MM.1S (cell line): ENCODE measurements around the gene PRR33.

ENCODE experiments used
- DNase-seq: peaks from one replicate; pipeline ENCODE4 v3.0.0-alpha.2; 2015
- H2AFZ ChIP-seq: fragments of 300-600 bp; sonication (generic); 2 replicates; pipeline ENCODE4 v1.6.0; 2016; ENCODE audit warnings: antibody characterized with exemption, low read length
- H3F3A ChIP-seq: fragments of 300-600 bp; sonication (generic); 2 replicates; pipeline ENCODE4 v1.6.1; 2016; ENCODE audit warnings: mild to moderate bottlenecking, antibody characterized with exemption, low read length, moderate library complexity, mixed read lengths; ENCODE audit not compliant: insufficient read depth
- H3K27ac ChIP-seq: fragments of 300-600 bp; sonication (generic); 2 replicates; pipeline ENCODE4 v1.5.1; 2016; ENCODE audit warnings: mild to moderate bottlenecking, low read length
- H3K27me3 ChIP-seq: fragments of 300-600 bp; sonication (generic); replicated peaks from 2 replicates; pipeline ENCODE4 v1.6.0; 2016; ENCODE audit warnings: low read length; ENCODE audit not compliant: insufficient read depth
- H3K36me3 ChIP-seq: fragments of 300-600 bp; sonication (generic); replicated peaks from 2 replicates; pipeline ENCODE4 v1.6.1; 2016; ENCODE audit warnings: mild to moderate bottlenecking, low read length, mixed read lengths; ENCODE audit not compliant: insufficient read depth
- H3K4me1 ChIP-seq: fragments of 300-600 bp; sonication (generic); 2 replicates; pipeline ENCODE4 v1.6.1; 2016; ENCODE audit warnings: low read length, mixed read lengths
- H3K4me2 ChIP-seq: fragments of 300-600 bp; sonication (generic); 2 replicates; pipeline ENCODE4 v1.6.0; 2016; ENCODE audit warnings: low read depth, low read length
- H3K4me3 ChIP-seq: fragments of 300-600 bp; sonication (generic); 2 replicates; pipeline ENCODE4 v1.5.1; 2016; ENCODE audit warnings: low read length, mixed read lengths
- H3K79me2 ChIP-seq: fragments of 300-600 bp; sonication (generic); 2 replicates; pipeline ENCODE4 v1.6.1; 2016; ENCODE audit warnings: mixed run types, low read length, mixed read lengths
- H3K9ac ChIP-seq: fragments of 300-600 bp; sonication (generic); 2 replicates; pipeline ENCODE4 v1.6.1; 2016; ENCODE audit warnings: low read length, mixed read lengths
- H3K9me2 ChIP-seq: fragments of 300-600 bp; sonication (generic); replicated peaks from 2 replicates; pipeline ENCODE4 v1.6.1; 2016; ENCODE audit warnings: mild to moderate bottlenecking, low read length, mixed read lengths; ENCODE audit not compliant: insufficient read depth
- H3K9me3 ChIP-seq: fragments of 300-600 bp; sonication (generic); replicated peaks from 2 replicates; pipeline ENCODE4 v1.6.1; 2016; ENCODE audit warnings: mild to moderate bottlenecking, low read length, mixed read lengths; ENCODE audit not compliant: insufficient read depth
- H4K20me1 ChIP-seq: fragments of 300-600 bp; sonication (generic); 2 replicates; pipeline ENCODE4 v1.6.1; 2016; ENCODE audit warnings: mild to moderate bottlenecking, low read length, moderate library complexity, mixed read lengths; ENCODE audit not compliant: insufficient read depth
- EZH2 ChIP-seq: fragments of 300-600 bp; sonication (generic); optimal IDR thresholded peaks from 2 replicates; pipeline ENCODE3; 2017; ENCODE audit warnings: low read depth, mild to moderate bottlenecking, antibody characterized with exemption, low read length, mixed read lengths
- EZH2phosphoT487 ChIP-seq: fragments of 300-600 bp; sonication (generic); IDR thresholded peaks from 2 replicates; pipeline ENCODE4 v1.6.1; 2018; ENCODE audit warnings: antibody characterized with exemption, low read length
- TF ChIP-seq, protein P1 (sequence below): fragments of 300-600 bp; sonication (generic); IDR thresholded peaks from 2 replicates; pipeline ENCODE4 v1.5.1; 2016; ENCODE audit warnings: antibody characterized with exemption, low read length, mixed read lengths

The PRR33 gene

DNA sequence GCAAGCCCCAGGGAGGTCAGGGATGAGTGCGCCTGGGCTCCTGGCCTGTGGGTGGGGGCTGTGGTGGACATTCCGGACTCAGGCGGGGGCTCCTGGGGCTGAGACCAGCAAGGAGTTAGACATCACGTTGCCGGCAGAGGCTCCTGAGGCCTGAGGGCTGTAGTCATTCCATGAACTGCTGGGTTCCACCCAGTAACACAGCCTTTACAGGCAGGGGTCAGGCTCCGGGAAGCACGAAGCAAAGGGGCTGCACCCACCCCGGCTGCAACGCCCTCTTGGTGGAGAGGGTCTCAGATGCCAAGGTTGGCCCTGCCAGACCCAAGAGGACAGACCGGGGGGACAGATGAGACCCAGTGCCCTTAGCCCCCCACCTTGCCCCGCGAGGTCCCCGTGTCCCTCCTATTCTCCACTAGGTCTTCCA is 36.8 kb upstream of the PRR33 start:
- H3K9me2 ChIP-seq = no peaks in the 10 kb centered on the region

DNA sequence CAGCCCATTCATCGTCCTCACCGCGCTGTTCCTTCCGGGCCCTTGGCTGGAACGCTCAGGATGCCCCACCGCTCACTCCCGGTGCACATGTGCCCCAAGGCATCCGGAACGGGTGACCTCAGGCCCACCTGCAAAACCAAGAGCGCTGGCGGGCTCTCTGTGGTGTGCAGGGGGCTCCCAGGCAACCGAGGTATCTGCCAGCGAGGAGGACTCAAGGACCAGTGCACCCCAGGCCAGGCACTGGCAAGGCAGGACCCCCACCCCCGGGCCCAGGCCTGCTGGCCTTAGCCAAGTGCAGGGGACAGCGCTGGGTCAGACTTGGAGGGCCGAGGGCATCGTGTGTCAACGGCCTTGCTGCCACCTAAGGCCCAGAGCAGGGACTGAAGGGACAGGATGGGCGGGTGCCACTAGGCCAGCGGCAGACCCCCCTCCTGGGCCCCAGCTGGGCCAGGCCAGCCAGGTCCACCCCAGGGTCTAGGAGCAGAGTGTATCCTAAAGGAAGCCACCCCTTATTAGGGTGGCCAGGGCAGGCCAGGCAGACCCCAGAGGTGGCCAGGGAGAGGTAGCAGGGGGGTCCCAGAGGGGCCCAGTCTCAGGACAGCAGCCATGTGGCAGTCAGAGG is 36.3 kb upstream of the PRR33 start:
- no peak for DNase-seq
- Histone ChIP-seq H3K36me3 (no peaks in the 10 kb centered on the region), H3K27ac (no peak overlapping the region), H3K27me3 (peaks cover 98% of the 10 kb centered on the region), H2AFZ (no peak overlapping the region), H4K20me1 (no peaks in the 10 kb centered on the region), H3K4me1 (no peaks in the 10 kb centered on the region), H3K79me2 (no peaks in the 10 kb centered on the region), H3K9me2 (no peaks in the 10 kb centered on the region), H3K9ac (no peak overlapping the region), H3K4me3 (no peak overlapping the region), H3F3A (no peaks in the 10 kb centered on the region), H3K9me3 (no peaks in the 10 kb centered on the region), H3K4me2 (no peak overlapping the region)
- TF ChIP-seq EZH2phosphoT487 (no peak), EZH2 (no peak)
- TF ChIP-seq, protein P1, sequence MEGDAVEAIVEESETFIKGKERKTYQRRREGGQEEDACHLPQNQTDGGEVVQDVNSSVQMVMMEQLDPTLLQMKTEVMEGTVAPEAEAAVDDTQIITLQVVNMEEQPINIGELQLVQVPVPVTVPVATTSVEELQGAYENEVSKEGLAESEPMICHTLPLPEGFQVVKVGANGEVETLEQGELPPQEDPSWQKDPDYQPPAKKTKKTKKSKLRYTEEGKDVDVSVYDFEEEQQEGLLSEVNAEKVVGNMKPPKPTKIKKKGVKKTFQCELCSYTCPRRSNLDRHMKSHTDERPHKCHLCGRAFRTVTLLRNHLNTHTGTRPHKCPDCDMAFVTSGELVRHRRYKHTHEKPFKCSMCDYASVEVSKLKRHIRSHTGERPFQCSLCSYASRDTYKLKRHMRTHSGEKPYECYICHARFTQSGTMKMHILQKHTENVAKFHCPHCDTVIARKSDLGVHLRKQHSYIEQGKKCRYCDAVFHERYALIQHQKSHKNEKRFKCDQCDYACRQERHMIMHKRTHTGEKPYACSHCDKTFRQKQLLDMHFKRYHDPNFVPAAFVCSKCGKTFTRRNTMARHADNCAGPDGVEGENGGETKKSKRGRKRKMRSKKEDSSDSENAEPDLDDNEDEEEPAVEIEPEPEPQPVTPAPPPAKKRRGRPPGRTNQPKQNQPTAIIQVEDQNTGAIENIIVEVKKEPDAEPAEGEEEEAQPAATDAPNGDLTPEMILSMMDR = no peak

More for the DNA sequence above, 36.8 kb upstream of the PRR33 start:
- Histone ChIP-seq H3K9ac (no peak overlapping the region), H3K79me2 (no peaks in the 10 kb centered on the region), H3K9me3 (no peaks in the 10 kb centered on the region), H4K20me1 (no peaks in the 10 kb centered on the region), H3K36me3 (no peaks in the 10 kb centered on the region), H3K27ac (no peak overlapping the region), H3K27me3 (peaks cover 97% of the 10 kb centered on the region), H3K4me1 (no peaks in the 10 kb centered on the region), H3F3A (no peaks in the 10 kb centered on the region), H3K4me3 (no peak overlapping the region), H2AFZ (no peak overlapping the region), H3K4me2 (no peak overlapping the region)
- TF ChIP-seq EZH2 = no peak
- TF ChIP-seq, protein P1 = no peak
- TF ChIP-seq EZH2phosphoT487 = no peak
- no peak for DNase-seq

DNA sequence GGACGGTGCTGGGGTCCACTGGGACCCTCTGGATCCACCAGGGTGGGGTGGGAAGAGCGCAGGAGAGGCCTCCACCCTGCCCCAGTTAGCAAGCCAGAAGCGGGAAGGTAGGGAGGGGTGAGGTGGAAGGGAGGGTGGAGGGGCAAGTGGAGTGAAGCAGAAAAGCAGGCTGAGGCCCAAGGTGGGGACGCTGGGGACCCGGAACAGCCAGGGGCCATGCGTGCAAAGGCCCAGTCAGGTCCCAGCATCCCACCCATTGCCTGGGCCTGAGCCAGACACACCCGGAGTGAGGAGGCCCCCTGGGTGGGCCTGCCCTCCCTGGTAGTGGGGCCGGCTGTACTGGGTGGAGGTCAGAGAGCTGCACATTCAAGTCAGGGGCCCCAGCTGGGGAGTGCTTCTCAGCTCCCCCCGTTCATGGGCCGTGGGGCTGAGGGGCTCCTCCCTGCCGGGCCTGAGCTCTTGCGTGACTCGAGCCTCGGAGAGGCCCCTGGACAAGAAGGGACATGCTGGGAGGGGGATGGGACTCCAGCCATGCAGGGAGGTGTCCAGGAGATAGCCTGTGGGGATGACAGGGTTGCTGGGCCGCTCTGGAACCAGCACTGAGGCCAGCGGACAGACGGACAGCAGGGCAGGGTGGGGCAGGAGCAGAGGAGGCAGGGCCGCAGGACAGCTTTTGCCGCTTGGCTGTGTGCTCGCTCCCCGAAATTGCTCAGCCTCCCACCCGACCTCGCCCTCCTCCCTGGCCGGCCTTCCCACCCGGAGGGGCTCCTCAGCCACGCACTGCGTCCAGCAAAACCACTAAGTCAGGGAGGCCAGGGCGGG is 35.5 kb upstream of the PRR33 start:
- H3K4me3 ChIP-seq = no peak overlapping the region
- H3K27ac ChIP-seq = no peak overlapping the region
- H3K27me3 ChIP-seq = peaks cover 100% of the 10 kb centered on the region
- no peak overlapping the region for H2AFZ ChIP-seq
- H3K4me1 ChIP-seq = no peaks in the 10 kb centered on the region
- H3K9ac ChIP-seq = no peak overlapping the region
- no peaks in the 10 kb centered on the region for H3K36me3 ChIP-seq
- DNase-seq = no peak
- no peaks in the 10 kb centered on the region for H3K9me3 ChIP-seq
- no peak overlapping the region for H3K4me2 ChIP-seq
- no peaks in the 10 kb centered on the region for H3K9me2 ChIP-seq
- TF ChIP-seq, protein P1 = no peak
- TF ChIP-seq EZH2phosphoT487 (no peak), EZH2 (no peak)
- H4K20me1 ChIP-seq = no peaks in the 10 kb centered on the region
- no peaks in the 10 kb centered on the region for H3K79me2 ChIP-seq
- no peaks in the 10 kb centered on the region for H3F3A ChIP-seq
